DOHH2 (cell line): ENCODE results near the gene MAX.

Experiments
- H3F3A ChIP-seq: fragments of 200-600 bp; sonication (generic), shearing (Covaris generic); 2 replicates; pipeline ENCODE4 v1.6.0; 2016; ENCODE audit warnings: antibody characterized with exemption, mild to moderate bottlenecking; ENCODE audit not compliant: control insufficient read depth, insufficient read depth
- H3K27ac ChIP-seq: fragments of 200-600 bp; sonication (generic); 2 replicates; pipeline ENCODE4 v1.5.1; 2014; ENCODE audit warnings: low read depth, mild to moderate bottlenecking, low read length, moderate library complexity
- H3K27me3 ChIP-seq: fragments of 200-600 bp; sonication (generic); 2 replicates; pipeline ENCODE4 v1.6.1; 2014; ENCODE audit warnings: mild to moderate bottlenecking, low read length, mixed read lengths; ENCODE audit not compliant: control insufficient read depth
- H3K36me3 ChIP-seq: fragments of 200-600 bp; sonication (generic); 2 replicates; pipeline ENCODE4 v1.6.1; 2014; ENCODE audit warnings: mild to moderate bottlenecking, low read length, moderate library complexity, mixed read lengths; ENCODE audit not compliant: control insufficient read depth
- H3K4me1 ChIP-seq: fragments of 200-600 bp; sonication (generic); 2 replicates; pipeline ENCODE4 v1.6.1; 2014; ENCODE audit warnings: mild to moderate bottlenecking, low read length, mixed read lengths; ENCODE audit not compliant: control insufficient read depth
- H3K4me2 ChIP-seq: fragments of 200-600 bp; sonication (generic); 2 replicates; pipeline ENCODE4 v1.6.0; 2014; ENCODE audit warnings: mild to moderate bottlenecking, low read length, moderate library complexity
- H3K4me3 ChIP-seq: fragments of 200-600 bp; sonication (generic); 2 replicates; pipeline ENCODE4 v1.5.1; 2014; ENCODE audit warnings: mild to moderate bottlenecking, low read length, mixed read lengths
- H3K79me2 ChIP-seq: fragments of 200-600 bp; sonication (generic); 2 replicates; pipeline ENCODE4 v1.6.1; 2014; ENCODE audit warnings: mild to moderate bottlenecking, low read length, mixed read lengths; ENCODE audit not compliant: control insufficient read depth
- H3K9me2 ChIP-seq: fragments of 200-600 bp; sonication (generic); replicated peaks from 2 replicates; pipeline ENCODE4 v1.6.1; 2014; ENCODE audit warnings: mild to moderate bottlenecking, low read length, mixed read lengths; ENCODE audit not compliant: control insufficient read depth
- H3K9me3 ChIP-seq: fragments of 200-600 bp; sonication (generic); 2 replicates; pipeline ENCODE4 v1.6.1; 2014; ENCODE audit warnings: antibody characterized with exemption, low read length, mixed read lengths; ENCODE audit not compliant: control insufficient read depth, insufficient read depth
- H4K20me1 ChIP-seq: fragments of 200-600 bp; sonication (generic); 2 replicates; pipeline ENCODE4 v1.6.0; 2014; ENCODE audit warnings: low read depth, mild to moderate bottlenecking, antibody characterized with exemption, low read length, moderate library complexity; ENCODE audit not compliant: control insufficient read depth, insufficient read depth
- CTCF ChIP-seq: fragments of 200-600 bp; sonication (generic); IDR thresholded peaks from one replicate; pipeline ENCODE4 v1.5.1; 2014; ENCODE audit warnings: antibody characterized with exemption, mild to moderate bottlenecking, low read depth, low read length; ENCODE audit not compliant: poor library complexity, severe bottlenecking
- EZH2phosphoT487 ChIP-seq: fragments of 200-600 bp; sonication (generic); IDR thresholded peaks from 2 replicates; pipeline ENCODE4 v1.6.1; 2017; ENCODE audit warnings: borderline replicate concordance, mild to moderate bottlenecking, antibody characterized with exemption, low read length, moderate library complexity, mixed read lengths

Gene MAX

DNA sequence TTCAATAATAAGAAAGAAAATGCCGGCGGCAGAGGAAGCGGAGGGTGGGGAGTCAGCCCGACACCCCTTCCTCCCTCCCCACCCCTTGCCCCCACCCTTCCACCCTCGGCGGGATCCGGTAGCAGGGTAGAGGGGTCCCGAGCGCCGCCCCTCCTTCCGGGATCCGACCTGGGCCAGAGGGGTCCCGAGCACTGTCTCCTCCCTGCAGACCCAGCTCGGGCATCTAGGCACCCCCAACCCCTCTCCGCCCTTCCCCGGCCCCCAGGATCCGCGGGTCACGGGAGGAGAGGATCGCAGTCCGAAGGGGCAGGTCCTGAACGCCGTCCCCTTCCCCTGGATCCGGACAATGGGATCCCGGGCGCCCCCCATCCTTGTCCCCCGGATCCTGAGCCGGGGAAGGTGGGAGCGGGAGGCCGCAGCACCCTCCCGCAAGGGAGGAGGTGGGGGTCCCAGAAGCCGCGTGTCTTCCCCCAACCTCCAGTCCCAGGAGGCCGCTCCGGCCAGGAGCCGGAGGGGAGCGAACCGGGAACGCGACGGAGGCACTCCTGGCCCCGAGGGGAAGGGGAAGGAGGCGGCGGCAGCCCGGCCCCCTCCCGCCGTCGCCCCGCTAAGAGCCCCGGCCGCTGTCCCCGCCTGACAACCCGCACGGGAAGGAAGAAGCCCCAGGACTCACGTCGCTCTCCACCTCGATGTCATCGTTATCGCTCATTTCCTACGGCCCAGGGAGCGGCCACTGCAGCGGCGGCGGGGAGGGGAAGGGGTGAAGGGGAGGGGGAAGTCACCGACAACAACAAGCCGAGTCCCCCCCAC lies 481 bp downstream of the MAX start:
- Histone ChIP-seq H3K27me3 (no peaks in the 10 kb centered on the region), H3K9me3 (no peaks in the 10 kb centered on the region), H3K9me2 (no peaks in the 10 kb centered on the region), H3K79me2 (peaks cover 52% of the 10 kb centered on the region), H3K4me1 (peaks cover 37% of the 10 kb centered on the region), H3K4me3 (peak overlapping the region; percentile 89), H3K27ac (peak overlapping the region; percentile 69), H4K20me1 (no peaks in the 10 kb centered on the region; the same call in 1 of the 2 replicates), H3F3A (no peaks in the 10 kb centered on the region), H3K4me2 (peak overlapping the region; percentile 74), H3K36me3 (peaks cover 29% of the 10 kb centered on the region)
- TF ChIP-seq EZH2phosphoT487 (no peak), CTCF (no peak)

- no peak overlapping the region for H3K27ac ChIP-seq
- H3K27me3 ChIP-seq, result no peaks in the 10 kb centered on the region
- H3K79me2 ChIP-seq, result peaks cover 60% of the 10 kb centered on the region
- peak overlapping the region; percentile 89 for H3K4me3 ChIP-seq
- H3K36me3 ChIP-seq, result peaks cover 37% of the 10 kb centered on the region
- no peaks in the 10 kb centered on the region for H3F3A ChIP-seq
- TF ChIP-seq CTCF (no peak), EZH2phosphoT487 (no peak)
- H3K9me3 ChIP-seq, result no peaks in the 10 kb centered on the region
- peaks cover 37% of the 10 kb centered on the region for H3K4me1 ChIP-seq
- H3K9me2 ChIP-seq, result no peaks in the 10 kb centered on the region
- peak overlapping the region; percentile 74 for H3K4me2 ChIP-seq
- H4K20me1 ChIP-seq, result no peaks in the 10 kb centered on the region; the same call in 1 of the 2 replicates
Measured at GRCh38 chr14:65100922-65101541, 1.3 kb downstream of the MAX start.

GRCh38 chr14:65098586-65098985 lies 3.7 kb downstream of the MAX start:
- H3K27ac ChIP-seq, result no peak overlapping the region
- TF ChIP-seq EZH2phosphoT487 (no peak), CTCF (no peak)
- no peaks in the 10 kb centered on the region for H3K27me3 ChIP-seq
- H3K4me3 ChIP-seq, result peak overlapping the region; percentile 28
- H3K4me1 ChIP-seq, result peaks cover 36% of the 10 kb centered on the region
- peaks cover 80% of the 10 kb centered on the region for H3K79me2 ChIP-seq
- H3K4me2 ChIP-seq, result peak overlapping the region; percentile 50
- H3F3A ChIP-seq, result no peaks in the 10 kb centered on the region
- H3K36me3 ChIP-seq, result peaks cover 61% of the 10 kb centered on the region
- H3K9me2 ChIP-seq, result no peaks in the 10 kb centered on the region
- no peaks in the 10 kb centered on the region for H3K9me3 ChIP-seq
- no peaks in the 10 kb centered on the region; the same call in 1 of the 2 replicates for H4K20me1 ChIP-seq
